GM18520 (cell line): Measurements from ENCODE around the gene KRTAP21-3.

Experiments used
- ATAC-seq: cut with Tn5 transposase; IDR thresholded peaks from one replicate; pipeline ENCODE4 v1.9.1; 2021; ENCODE audit not compliant: unreplicated experiment

The KRTAP21-3 gene

GRCh38 chr21:30668776-30669175 lies 49.8 kb downstream of the KRTAP21-3 start:
- no peak for ATAC-seq
